OCI-LY1 (cell line): ENCODE results near the gene WTAP.
"Not testable (repeated sequence)": the region's sequence is repeated elsewhere in the genome, so short reads cannot be mapped to it uniquely, and the experiment has no call there.

Experiments
- EZH2 ChIP-seq: fragments of 200-600 bp; sonication (generic), shearing (Covaris generic); IDR thresholded peaks from 2 replicates; pipeline ENCODE4 v1.8.0; 2017; ENCODE audit warnings: borderline replicate concordance, mixed run types, mild to moderate bottlenecking, antibody characterized with exemption, low read length, moderate library complexity, mixed read lengths
- TF ChIP-seq, protein P1 (sequence below): fragments of 200-600 bp; sonication (generic), shearing (Covaris generic); IDR thresholded peaks from 2 replicates; pipeline ENCODE4 v1.5.1; 2017; ENCODE audit warnings: mild to moderate bottlenecking, antibody characterized with exemption, low read length, moderate library complexity, mixed read lengths

GRCh38 chr6:159710603-159711002 is 16.7 kb upstream of the WTAP start:
- not testable (repeated sequence) for TF ChIP-seq EZH2
- TF ChIP-seq, protein P1, sequence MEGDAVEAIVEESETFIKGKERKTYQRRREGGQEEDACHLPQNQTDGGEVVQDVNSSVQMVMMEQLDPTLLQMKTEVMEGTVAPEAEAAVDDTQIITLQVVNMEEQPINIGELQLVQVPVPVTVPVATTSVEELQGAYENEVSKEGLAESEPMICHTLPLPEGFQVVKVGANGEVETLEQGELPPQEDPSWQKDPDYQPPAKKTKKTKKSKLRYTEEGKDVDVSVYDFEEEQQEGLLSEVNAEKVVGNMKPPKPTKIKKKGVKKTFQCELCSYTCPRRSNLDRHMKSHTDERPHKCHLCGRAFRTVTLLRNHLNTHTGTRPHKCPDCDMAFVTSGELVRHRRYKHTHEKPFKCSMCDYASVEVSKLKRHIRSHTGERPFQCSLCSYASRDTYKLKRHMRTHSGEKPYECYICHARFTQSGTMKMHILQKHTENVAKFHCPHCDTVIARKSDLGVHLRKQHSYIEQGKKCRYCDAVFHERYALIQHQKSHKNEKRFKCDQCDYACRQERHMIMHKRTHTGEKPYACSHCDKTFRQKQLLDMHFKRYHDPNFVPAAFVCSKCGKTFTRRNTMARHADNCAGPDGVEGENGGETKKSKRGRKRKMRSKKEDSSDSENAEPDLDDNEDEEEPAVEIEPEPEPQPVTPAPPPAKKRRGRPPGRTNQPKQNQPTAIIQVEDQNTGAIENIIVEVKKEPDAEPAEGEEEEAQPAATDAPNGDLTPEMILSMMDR: not testable (repeated sequence)
